Glomerular endothelial cell (primary cell): Measurements from ENCODE around the gene CFAP73. TPM values are rescaled to one million over a fixed set of nuclear protein-coding genes. Genes with fewer than 3 reads are reported as not detected.
"Not testable (repeated sequence)": the region's sequence is repeated elsewhere in the genome, so short reads cannot be mapped to it uniquely, and the experiment has no call there.

Experiments
- DNase-seq: peaks from one replicate; pipeline ENCODE4 v3.0.0-alpha.2; 2011; ENCODE audit warnings: low read depth, low spot score; ENCODE audit errors: extremely low read depth
- total RNA-seq: library from RNA; depleted of rRNA; stranded (reverse); fragments of >200 nt; gene quantifications from 2 replicates; pipeline ENCODE4 v1.2.3, GENCODE V29; 2015

CFAP73 gene
- total RNA-seq, 1 donor from 2014 or later: not detected

- no peak for DNase-seq
Observed at GRCh38 chr12:113140706-113141105, 8.8 kb upstream of the CFAP73 start.

GRCh38 chr12:113141716-113142115, 7.8 kb upstream of the CFAP73 start:
- not testable (repeated sequence) for DNase-seq

GRCh38 chr12:113142173-113142885, 7.2 kb upstream of the CFAP73 start:
- DNase-seq: no peak

- DNase-seq: no peak
Observed at GRCh38 chr12:113142886-113143332, 6.6 kb upstream of the CFAP73 start.

GRCh38 chr12:113143959-113144358, 5.6 kb upstream of the CFAP73 start:
- no peak for DNase-seq

GRCh38 chr12:113144806-113145205, 4.7 kb upstream of the CFAP73 start:
- no peak for DNase-seq

- no peak for DNase-seq
Observed at GRCh38 chr12:113145720-113146551, 3.6 kb upstream of the CFAP73 start.

- no peak for DNase-seq
Observed at GRCh38 chr12:113146999-113147398, 2.5 kb upstream of the CFAP73 start.

GRCh38 chr12:113151655-113152054, 2.1 kb downstream of the CFAP73 start:
- no peak for DNase-seq

GRCh38 chr12:113152196-113152834, 2.8 kb downstream of the CFAP73 start:
- no peak for DNase-seq

GRCh38 chr12:113152835-113153814, 3.6 kb downstream of the CFAP73 start:
- no peak for DNase-seq

GRCh38 chr12:113154351-113154973, 4.9 kb downstream of the CFAP73 start:
- DNase-seq: no peak

- no peak for DNase-seq
Observed at GRCh38 chr12:113155060-113155459, 5.5 kb downstream of the CFAP73 start.

- DNase-seq: no peak
Observed at GRCh38 chr12:113155646-113156045, 6.1 kb downstream of the CFAP73 start.

- DNase-seq: no peak
Observed at GRCh38 chr12:113157218-113157859, 7.8 kb downstream of the CFAP73 start.

- DNase-seq: no peak
Observed at GRCh38 chr12:113158439-113159203, 9.1 kb downstream of the CFAP73 start.

- DNase-seq: no peak
Observed at GRCh38 chr12:113159937-113160336, 10.4 kb downstream of the CFAP73 start.

GRCh38 chr12:113161415-113162016, 12.0 kb downstream of the CFAP73 start:
- no peak for DNase-seq
